ENCODE data around the gene ANKRD30BL.
"Not testable (repeated sequence)": the region's sequence is repeated elsewhere in the genome, so short reads cannot be mapped to it uniquely, and the experiment has no call there.

Gene ANKRD30BL

GRCh38 chr2:132161161-132162124, at the start of gene ANKRD30BL:
TSS of gene ANKRD30BL (minus strand) at chr2:132161952. CDS start at chr2:132161705, 247 bp downstream.
- not testable (repeated sequence) for DNase-seq

DNA sequence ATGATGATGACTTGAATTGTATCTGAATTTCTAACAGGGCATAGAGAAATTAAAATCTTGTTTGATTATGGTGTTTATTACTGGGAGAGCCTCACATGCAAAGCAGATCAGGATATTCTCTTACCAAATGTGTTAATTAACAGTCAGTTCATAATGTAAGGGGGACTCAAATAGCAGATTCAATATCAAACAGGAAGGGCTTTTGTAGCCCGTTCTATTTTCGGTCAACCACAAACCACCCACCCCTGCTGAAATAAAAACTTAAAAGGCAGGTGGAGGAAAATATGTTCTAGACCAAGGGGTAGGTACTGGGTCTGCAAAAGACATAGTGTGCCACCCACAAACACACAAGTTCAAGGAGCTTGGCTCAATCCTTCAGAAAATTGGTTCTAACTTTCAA, 41.1 kb upstream of the ANKRD30BL start:
- DNase-seq, result not testable (repeated sequence)

DNA sequence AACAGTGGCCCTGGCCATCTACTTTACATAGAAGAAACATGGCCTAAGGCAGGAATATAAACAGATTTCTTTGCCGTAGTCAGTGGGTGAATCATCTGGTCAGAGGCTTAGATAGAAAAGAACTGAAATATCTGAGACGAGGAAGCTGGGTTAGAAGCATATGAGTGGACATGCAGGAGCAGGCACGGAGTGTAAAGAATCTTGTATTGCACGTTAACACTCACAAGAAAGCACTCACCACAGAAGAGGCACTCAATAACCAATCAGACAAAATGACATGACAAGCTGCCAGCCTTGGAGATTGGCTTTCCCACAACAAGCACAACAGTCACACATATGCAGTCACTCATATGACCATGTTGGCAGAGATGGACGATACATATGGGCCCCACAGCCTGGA, 31.1 kb upstream of the ANKRD30BL start:
- DNase-seq, result not testable (repeated sequence)

DNA sequence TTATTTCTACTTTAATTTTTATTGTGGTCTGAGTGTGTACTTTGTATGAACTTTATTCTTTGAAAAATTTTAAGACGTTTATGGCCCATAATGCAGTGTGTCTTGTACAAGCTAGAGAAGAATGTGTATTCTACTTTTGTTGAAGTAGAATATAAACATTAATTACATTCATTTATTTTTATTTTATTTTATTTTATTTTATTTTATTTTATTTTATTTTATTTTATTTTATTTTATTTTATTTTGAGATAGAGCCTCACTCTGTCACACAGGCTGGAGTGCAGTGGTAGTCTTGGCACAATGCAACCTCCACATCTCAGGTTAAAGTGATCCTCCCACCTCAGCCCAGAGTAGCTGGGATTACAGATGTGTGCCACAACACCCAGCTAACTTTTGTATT, 5.3 kb upstream of the ANKRD30BL start:
- not testable (repeated sequence) for DNase-seq

DNA sequence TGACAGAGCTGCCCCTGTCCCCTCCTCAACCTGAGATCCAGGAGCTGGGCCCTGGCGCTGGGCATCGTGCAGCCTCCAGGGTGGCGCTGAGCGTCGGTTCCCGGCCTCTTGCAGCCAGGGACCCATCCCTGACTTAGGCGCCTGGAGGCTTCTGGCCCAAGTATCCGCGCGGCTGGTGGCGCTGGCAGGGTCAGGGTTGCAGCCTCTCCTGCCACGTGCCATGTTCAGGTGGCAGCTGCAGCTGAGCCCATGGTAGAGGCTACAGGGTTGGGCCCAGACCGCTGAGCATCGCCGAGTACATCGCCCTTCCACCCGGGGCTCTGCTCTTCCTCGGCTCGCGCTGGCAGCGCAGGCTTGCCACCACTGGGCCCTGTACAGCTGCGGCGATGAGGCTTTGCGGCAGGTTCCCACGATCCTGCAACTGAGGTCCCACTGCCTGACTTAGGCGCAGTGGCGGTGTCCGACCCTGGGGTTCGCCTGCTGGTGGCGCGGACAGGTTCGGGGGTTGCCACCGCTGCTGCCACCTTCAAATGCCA, 441 bp upstream of the ANKRD30BL start:
- not testable (repeated sequence) for DNase-seq

- peak; percentile 65 for DNase-seq
Observed at GRCh38 chr2:132146774-132147173, 15.0 kb downstream of the ANKRD30BL start.
